ENCODE data around the gene BCAP29. TPM values are rescaled to one million over a fixed set of nuclear protein-coding genes. Genes with fewer than 3 reads are reported as not detected.

Gene BCAP29
- total RNA-seq, 1 experiment from 2014 or later: 61.5 TPM

DNA sequence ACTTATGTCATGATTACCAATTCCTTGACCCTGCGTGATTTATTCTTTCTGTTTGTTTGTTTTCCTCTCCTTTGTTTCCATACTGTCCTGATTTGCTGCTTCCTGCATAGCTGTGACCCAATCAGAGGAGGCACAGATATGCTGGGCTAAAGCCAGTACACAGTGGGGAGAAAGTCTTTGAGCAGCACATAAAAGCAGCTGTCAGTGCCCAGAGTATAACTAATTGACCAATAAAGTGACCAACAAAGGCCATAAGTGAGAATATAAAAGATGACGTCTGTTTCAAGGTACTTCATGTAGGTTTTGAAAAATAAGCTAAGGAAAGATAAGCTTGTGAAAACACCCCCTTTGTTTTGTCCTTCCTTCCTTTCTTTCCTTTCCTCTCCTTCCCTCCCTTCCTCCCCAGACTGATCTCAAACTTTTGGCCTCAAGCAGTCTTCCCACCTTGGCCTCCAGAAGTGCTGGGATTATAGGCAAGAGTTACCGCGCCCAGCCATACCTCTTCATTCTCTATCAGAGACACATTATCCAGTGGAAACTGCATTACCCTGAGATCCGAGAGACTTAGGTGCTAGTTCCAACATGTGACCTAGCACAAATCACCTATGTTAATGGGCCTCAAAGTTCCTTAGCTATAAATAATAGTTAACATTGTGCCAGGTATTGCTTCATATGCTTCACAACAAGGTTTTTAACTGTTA lies 17.0 kb downstream of the BCAP29 start:
- H3K9me3 Mint-ChIP-seq (ENCODE audit: unreplicated experiment): no peaks in the 10 kb centered on the region
- BruUV-seq (replicated peaks): no TSS peak
- DNase-seq (ENCODE audit: unreplicated experiment): peak; percentile 5
- ChIA-PET CTCF (interaction anchor here (0.6 to 1.0 kb wide), 2 partner anchors 34 to 278 kb away, joined by 3 to 4 read pairs; no protein-coding TSS in a partner anchor), POLR2A (interaction anchor here (0.6 to 2.6 kb wide), 4 partner anchors 8 to 428 kb away, joined by 3 to 10 read pairs (median 4); partner anchors contain the start of genes COG5, DUS4L and HBP1)
- TF ChIP-seq, protein P1, sequence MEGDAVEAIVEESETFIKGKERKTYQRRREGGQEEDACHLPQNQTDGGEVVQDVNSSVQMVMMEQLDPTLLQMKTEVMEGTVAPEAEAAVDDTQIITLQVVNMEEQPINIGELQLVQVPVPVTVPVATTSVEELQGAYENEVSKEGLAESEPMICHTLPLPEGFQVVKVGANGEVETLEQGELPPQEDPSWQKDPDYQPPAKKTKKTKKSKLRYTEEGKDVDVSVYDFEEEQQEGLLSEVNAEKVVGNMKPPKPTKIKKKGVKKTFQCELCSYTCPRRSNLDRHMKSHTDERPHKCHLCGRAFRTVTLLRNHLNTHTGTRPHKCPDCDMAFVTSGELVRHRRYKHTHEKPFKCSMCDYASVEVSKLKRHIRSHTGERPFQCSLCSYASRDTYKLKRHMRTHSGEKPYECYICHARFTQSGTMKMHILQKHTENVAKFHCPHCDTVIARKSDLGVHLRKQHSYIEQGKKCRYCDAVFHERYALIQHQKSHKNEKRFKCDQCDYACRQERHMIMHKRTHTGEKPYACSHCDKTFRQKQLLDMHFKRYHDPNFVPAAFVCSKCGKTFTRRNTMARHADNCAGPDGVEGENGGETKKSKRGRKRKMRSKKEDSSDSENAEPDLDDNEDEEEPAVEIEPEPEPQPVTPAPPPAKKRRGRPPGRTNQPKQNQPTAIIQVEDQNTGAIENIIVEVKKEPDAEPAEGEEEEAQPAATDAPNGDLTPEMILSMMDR (IDR thresholded peaks at IDR 0.05; ENCODE audit: unreplicated experiment): no peak
- no peak overlapping the region for H3K4me3 Mint-ChIP-seq (ENCODE audit: unreplicated experiment)
- H3K4me1 Mint-ChIP-seq (ENCODE audit: insufficient read depth, unreplicated experiment): peaks cover 22% of the 10 kb centered on the region
- no peaks in the 10 kb centered on the region for H3K27me3 Mint-ChIP-seq (ENCODE audit: insufficient read depth, unreplicated experiment)
- peak overlapping the region; percentile 47 for H3K27ac Mint-ChIP-seq (ENCODE audit: low read depth, unreplicated experiment)
- H3K36me3 Mint-ChIP-seq (ENCODE audit: insufficient read depth, unreplicated experiment): peaks cover 36% of the 10 kb centered on the region
- intact Hi-C loops (cut with micrococcal nuclease): no loop called here

GRCh38 chr7:107597582-107597916 lies 17.5 kb downstream of the BCAP29 start:
- no peak for DNase-seq (ENCODE audit: unreplicated experiment)
- Mint-ChIP-seq H3K36me3 (ENCODE audit: insufficient read depth, unreplicated experiment) (peaks cover 42% of the 10 kb centered on the region), H3K27me3 (ENCODE audit: insufficient read depth, unreplicated experiment) (no peaks in the 10 kb centered on the region), H3K4me3 (ENCODE audit: unreplicated experiment) (no peak overlapping the region), H3K9me3 (ENCODE audit: unreplicated experiment) (no peaks in the 10 kb centered on the region), H3K4me1 (ENCODE audit: insufficient read depth, unreplicated experiment) (peaks cover 20% of the 10 kb centered on the region), H3K27ac (ENCODE audit: low read depth, unreplicated experiment) (peak overlapping the region; percentile 47)
- BruUV-seq (replicated peaks): no TSS peak
- TF ChIP-seq, protein P1 (IDR thresholded peaks at IDR 0.05; ENCODE audit: unreplicated experiment): no peak
- intact Hi-C loops (cut with micrococcal nuclease): no loop called here
- CTCF ChIA-PET: no interaction called here
- POLR2A ChIA-PET: interaction anchor here (0.6 to 2.6 kb wide), 6 partner anchors 7 to 429 kb away, joined by 3 to 10 read pairs (median 3); partner anchors contain the start of genes COG5, DUS4L and HBP1

- no TSS peak for BruUV-seq (replicated peaks)
- ChIA-PET CTCF (no interaction called here), POLR2A (interaction anchor here (0.6 to 2.6 kb wide), 5 partner anchors 13 to 1357 kb away, joined by 3 to 10 read pairs (median 3); partner anchors contain the start of genes COG5 and DUS4L)
Measured at GRCh38 chr7:107597953-107598352, 17.9 kb downstream of the BCAP29 start.

DNA sequence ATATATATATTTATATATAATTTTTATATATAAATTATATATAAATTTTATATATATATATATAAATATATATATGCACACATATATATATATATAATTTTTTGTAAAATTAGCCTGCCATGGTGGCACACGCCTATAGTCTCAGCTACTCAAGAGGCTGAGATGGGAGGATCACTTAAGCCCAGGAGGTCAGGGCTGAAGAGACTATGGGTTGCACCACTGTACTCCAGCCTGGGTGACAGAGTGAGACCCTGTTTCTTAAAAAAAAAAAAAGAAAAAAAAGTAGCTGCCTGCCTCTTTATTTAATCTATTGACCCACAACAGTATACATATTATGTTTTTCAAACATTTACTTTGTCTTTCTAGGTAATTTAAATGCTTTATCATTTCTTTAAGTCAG lies 19.2 kb downstream of the BCAP29 start:
- ChIA-PET CTCF (interaction anchor here (0.7 kb wide), 2 partner anchors 19 to 78 kb away, joined by 3 to 4 read pairs; no protein-coding TSS in a partner anchor), POLR2A (no interaction called here)
- Mint-ChIP-seq H3K36me3 (ENCODE audit: insufficient read depth, unreplicated experiment) (peaks cover 52% of the 10 kb centered on the region), H3K9me3 (ENCODE audit: unreplicated experiment) (no peaks in the 10 kb centered on the region), H3K27me3 (ENCODE audit: insufficient read depth, unreplicated experiment) (no peaks in the 10 kb centered on the region), H3K27ac (ENCODE audit: low read depth, unreplicated experiment) (no peak overlapping the region), H3K4me3 (ENCODE audit: unreplicated experiment) (no peak overlapping the region), H3K4me1 (ENCODE audit: insufficient read depth, unreplicated experiment) (peaks cover 18% of the 10 kb centered on the region)
- intact Hi-C loops (cut with micrococcal nuclease): no loop called here
- BruUV-seq (replicated peaks): no TSS peak
- DNase-seq (ENCODE audit: unreplicated experiment): no peak
- TF ChIP-seq, protein P1 (IDR thresholded peaks at IDR 0.05; ENCODE audit: unreplicated experiment): no peak

More at GRCh38 chr7:107597953-107598352, 17.9 kb downstream of the BCAP29 start:
- Mint-ChIP-seq H3K4me1 (ENCODE audit: insufficient read depth, unreplicated experiment) (peaks cover 18% of the 10 kb centered on the region), H3K9me3 (ENCODE audit: unreplicated experiment) (no peaks in the 10 kb centered on the region), H3K27me3 (ENCODE audit: insufficient read depth, unreplicated experiment) (no peaks in the 10 kb centered on the region), H3K27ac (ENCODE audit: low read depth, unreplicated experiment) (no peak overlapping the region), H3K36me3 (ENCODE audit: insufficient read depth, unreplicated experiment) (peaks cover 46% of the 10 kb centered on the region), H3K4me3 (ENCODE audit: unreplicated experiment) (no peak overlapping the region)
- DNase-seq (ENCODE audit: unreplicated experiment): no peak
- intact Hi-C loops (cut with micrococcal nuclease): no loop called here
- TF ChIP-seq, protein P1 (IDR thresholded peaks at IDR 0.05; ENCODE audit: unreplicated experiment): no peak
